GM18508 (cell line): ENCODE data around the gene AGAP1.
"Not testable (repeated sequence)": the region's sequence is repeated elsewhere in the genome, so short reads cannot be mapped to it uniquely, and the experiment has no call there.

ENCODE experiments used
- ATAC-seq: cut with Tn5 transposase; IDR thresholded peaks from one replicate; pipeline ENCODE4 v1.9.1; 2021; ENCODE audit warnings: moderate number of reproducible peaks; ENCODE audit not compliant: insufficient read depth, unreplicated experiment

The AGAP1 gene

DNA sequence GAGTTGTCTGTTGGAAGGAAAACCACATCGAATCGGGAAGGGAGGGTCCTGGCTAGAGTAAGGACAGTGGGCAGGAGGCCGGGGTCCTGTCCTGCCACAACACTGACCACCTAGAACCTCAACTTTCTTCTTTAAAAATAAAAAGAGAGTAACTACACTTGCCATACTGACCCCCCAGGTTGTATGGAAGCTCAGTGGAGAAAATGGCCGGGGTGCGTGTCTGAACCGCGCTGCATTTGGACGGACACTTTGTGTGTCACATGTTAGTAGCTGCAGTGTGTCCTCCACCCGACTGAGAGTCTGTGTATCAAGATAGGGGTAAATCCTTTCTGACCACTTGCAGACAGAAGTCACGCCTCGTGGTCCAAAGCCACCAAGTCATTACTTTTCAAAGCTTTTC, 587.3 kb downstream of the AGAP1 start:
- ATAC-seq, result no peak

DNA sequence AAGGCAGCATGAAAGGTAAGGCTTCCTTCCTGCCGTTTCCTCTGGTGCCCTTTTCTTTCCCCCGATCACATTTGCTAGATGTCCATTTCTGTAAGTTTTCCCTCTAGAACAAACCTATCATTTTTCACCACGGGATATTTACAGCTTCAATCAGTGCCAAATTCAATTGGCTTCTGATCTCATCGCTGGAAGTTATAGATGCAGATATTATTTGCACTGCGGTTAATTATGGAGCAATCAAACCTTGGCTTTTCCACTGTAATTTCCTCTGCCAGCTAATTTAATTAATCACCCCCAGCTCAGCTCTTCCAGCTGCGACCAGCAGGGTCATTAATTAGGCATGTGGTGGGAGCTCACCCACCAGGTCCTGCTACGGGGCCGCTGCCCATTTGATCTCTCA, 588.2 kb downstream of the AGAP1 start:
- ATAC-seq, result no peak

DNA sequence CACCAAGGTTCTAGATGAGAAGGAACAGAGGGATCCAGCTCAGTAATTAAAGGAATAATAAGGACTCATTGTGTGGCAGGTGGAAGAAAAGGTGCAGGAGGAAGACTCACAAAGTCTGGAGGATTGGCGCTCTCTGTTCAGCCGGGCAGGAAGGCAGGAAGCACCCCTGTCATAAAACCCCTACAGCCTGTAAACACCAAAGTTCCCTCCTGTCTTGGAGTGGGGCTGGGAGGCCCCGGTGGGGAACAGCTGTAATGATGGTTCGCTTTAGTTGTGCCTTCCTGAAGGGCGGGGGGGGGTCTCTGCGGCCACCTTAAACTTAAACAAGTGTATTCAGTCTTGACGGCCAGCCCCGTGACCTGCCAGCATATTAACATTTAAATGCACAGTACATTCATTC, 590.1 kb downstream of the AGAP1 start:
- no peak for ATAC-seq

DNA sequence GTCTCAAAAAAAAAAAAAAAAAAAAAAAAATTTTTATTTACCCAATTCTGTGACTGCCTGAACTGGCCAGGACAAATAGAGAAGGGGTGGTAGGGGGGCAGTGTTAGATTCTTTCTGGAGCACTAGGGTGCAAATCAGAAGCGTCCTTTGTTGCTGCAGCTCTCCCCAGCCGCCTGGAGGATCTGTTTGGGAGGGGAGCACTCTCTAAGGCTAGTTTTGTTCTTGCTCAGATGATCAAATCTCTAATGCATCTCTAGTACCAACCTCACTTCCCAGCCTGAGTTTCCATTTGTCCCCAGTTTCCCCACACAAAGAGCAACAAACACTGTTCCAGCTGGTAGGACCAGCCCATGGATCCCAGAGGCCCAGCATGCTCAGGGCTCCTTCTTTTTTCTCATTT, 591.4 kb downstream of the AGAP1 start:
- ATAC-seq, result no peak

DNA sequence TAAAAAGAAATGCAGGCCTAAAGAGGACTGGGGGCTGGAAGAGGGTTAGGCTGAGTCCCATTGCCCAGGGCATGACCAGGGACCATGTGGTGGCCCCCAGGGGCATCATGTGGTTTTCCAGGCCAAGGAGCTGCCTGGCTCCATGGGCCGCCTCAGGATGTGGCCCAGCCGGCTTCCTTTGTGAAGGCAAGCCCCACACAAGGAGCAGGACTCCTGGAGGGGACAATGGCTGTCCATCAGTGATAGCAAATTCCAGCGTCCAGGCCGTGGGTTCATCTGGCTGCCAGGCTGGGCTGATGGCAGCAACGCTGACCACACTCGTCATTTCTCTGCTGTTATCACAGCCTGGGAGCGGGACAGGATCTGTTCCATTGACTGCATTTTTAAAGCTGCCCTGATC, 591.8 kb downstream of the AGAP1 start:
- ATAC-seq, result no peak

DNA sequence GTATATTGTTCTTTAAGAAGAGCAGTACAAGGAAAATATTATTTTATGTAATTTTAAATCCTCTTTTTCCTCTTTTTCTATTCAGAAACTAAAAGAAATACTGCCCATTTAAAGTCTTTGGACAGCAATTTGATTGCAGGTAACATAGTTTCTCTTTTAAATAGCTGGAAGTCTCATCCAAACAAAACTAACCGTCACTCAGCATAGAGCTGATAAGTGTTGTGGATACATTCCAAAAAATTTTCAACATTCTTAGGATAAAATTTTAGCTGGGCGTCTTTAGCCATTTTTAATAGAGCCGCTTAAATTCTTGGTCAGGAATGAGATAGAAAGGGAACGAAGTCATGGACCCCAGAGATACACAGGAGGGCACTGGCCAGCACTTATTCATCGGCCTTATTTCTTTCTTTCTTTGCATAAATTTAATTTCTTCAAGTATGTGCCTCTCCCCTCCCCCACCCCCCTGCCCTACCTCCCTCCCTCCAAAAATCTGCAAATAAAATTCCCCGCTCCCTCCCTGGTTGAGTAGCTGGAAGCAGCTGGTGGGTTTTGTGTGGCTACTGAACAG, 592.6 kb downstream of the AGAP1 start:
- no peak for ATAC-seq

DNA sequence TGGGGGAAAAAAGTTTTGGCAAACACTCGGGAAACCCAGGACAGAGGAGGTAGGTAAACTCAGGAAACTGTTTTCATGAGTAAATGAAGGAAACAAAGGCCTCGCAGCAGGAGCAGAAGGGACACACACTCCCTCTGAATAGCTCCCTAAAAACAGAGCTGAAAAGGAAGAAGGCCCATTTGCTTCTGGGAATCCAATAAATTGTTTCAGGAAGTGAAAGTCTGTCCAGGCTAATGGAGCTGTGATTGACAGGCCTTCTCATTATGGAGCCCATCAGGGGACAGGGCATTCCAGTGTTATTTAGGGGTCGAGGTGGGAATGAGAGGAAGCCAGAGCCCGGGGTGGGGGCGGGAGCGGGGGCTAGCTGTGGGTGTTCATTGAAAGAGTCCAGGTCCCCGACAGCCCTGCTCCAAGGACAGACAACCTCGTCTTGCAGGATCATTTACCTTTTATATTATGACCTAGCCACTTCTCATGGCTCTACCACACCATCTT, 593.2 kb downstream of the AGAP1 start:
- no peak for ATAC-seq

DNA sequence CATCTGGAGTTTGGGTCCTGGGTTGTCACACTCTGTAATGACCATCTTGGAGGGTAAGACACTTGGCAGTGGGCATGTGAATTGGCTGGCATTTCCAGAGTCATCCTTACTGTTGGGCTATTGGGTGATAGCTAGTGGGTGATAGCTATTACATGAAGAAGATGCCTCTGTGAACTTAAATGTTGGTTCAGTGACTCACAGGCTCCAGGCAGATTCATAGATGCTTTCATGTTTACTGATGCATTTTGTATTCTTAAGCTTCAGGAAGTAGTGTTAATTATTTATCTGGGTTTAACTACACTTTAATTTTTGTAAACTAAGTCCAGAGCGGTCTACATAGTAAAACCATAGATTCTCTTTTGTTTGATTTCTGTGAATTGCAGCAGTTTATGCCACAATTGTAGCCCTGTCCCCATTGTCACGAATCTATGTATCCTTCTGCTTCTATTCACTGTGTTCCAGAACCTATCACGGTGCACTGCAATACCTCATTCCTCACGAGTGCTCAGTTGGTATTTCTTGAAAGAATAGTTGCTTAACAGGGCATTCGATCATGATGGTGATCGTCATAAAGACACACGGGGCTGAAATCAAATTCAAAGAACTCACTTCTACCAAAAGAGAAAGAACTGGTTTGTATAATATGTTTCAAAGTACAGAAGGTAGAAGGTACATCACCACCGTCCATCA, 594.7 kb downstream of the AGAP1 start:
- no peak for ATAC-seq

DNA sequence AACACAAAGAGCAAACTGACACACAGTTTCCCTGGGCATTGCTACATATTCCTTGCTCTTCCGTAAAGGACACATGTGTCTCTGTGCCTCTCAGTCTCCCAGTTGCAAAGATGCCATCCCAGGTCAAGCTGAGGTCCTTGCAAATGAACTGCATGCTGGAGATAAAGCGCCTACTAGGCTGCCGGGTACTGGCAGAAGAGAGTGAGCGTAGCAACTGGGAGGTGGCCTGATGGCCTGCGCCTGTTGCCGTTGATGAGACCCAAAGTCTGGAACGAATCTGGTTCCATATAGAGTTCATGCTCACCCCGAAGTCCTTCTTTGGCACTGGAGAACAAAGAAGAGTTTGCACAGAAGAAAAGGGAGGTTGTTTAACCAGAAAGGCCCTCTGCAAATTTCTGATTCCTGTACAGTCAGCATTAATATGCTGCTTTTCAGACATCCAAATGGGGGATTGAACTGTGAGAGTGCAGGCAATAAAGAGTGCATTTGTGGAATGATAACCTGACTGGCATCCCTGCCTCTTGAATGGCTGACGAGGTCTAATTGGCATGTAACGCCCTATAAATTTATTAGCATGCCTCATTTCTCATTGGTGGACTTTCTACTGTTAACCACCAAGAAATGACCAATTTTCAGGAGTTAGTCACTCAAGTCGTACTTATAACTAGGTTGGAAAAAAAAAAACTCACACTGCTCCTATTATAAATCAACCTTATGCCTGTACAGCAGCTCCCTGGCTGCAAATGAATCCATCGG, 595.6 kb downstream of the AGAP1 start:
- ATAC-seq, result no peak

DNA sequence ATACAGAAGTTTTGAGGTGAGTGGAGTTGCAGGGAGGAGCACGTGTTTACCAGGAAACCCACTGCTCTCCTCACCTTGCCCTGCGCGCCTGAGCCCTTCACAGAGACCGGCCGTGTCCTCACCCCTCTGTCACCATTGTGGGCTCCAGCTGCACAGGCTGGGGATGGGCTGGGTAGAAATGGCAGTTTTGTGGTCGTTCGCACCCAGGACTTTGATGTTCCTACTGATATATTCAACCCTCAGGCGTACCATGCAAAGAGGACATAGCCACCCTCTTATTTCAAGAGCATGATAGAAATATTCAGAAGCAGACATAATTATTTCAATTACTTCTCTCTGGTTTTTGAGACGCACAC, 596.2 kb downstream of the AGAP1 start:
- no peak for ATAC-seq

DNA sequence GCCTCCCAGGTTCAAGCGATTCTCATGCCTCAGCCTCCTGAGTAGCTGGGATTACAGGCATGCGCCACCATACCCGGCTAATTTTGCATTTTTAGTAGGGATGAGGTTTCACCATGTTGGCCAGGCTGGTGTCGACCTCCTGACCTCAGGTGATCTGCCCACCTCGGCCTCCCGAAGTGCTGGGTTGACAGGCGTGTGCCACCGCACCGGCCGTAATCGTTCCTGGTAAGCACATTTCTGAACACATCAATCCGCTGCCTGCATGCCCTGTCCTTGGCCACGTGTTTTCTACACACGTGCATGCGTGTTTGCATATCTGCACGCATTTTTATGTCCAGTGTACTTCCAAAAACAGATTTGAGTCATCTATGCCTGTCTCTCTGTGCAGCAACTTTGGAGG, 597.0 kb downstream of the AGAP1 start:
- ATAC-seq, result not testable (repeated sequence)

DNA sequence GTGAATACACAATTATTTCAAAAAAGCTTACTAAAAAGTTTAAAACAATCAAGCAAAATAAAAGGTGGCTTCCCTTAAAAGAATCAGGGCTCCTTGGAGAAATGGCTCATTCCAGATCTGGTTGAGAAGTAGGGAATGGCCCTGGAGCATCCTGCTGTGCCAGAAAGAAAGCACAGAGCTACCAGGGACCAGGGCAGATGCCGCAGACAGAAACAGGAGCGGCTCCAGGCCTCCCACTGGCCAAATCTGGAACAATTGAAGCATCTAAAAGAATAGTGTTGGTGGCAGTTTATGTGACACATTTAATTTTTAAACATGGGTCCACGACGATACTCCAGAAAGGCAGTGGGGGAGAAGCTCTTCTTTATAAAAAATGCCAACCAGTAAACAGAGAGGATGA, 598.9 kb downstream of the AGAP1 start:
- ATAC-seq, result no peak

DNA sequence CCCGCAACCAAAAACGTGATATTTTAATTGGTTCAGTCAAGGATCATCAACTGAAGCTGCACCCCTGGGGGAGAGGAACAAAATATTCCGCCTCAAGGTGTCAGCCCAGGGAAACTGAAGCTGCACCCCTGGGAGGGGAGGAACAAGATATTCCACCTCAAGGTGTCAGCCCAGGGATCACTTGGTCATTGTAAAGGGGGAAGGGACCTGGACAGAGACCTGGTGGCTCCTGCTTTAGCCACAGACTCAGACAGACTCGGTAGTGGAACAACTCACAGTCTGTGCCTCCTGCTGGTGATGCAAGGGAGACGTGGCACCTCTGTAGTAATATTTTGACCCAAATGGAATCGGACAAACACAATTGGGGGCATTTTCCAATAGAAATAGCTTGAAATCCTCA, 599.3 kb downstream of the AGAP1 start:
- ATAC-seq, result no peak

DNA sequence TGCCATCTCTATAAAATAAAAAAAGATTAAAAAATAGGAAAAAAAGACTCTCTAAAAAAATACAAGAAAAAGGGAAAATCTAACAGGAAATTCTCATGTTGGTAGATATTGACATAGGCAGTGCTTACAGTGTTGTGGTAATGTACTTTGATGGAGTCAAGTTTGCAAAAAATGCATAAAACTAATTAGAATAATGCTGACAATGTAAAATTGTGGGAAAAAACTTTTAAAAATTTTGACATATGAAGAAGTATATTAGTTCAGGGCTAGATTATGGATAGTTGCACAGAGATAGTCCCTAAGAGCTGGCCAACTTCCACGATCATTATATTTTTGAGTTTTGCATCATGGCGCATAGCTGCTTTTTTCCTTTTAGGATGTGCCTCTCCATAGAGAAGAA, 601.7 kb downstream of the AGAP1 start:
- no peak for ATAC-seq

DNA sequence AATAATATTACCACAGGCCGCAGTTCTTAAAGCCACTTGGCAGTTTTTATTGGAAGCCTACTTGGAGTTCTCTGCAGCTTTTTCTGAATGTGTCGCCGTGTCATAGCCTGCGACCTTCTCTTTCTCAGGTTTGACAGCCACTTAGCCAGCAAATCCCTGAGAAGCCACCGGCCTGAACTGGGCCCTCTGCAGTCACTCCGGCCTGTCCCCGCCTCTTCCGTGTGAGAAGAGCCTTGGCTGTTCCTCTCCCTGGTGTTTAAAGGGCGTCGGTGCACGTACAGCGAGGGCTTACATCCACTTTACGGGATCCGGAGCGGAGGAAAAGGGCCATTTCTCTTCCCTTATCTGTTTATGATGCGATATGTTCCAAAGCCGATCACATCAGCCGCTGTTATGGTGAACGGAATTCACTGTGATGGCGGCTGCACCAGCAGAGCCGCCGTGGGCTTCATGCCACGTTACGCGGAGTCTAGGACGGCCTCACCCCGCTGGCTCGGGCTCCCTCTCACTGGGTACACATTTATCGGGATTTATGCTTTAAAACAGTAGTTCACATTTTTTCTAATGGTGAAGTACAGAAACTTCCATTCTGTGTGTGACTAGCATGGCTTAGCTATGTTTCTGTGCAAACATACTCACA, 607.6 kb downstream of the AGAP1 start:
- ATAC-seq, result no peak

DNA sequence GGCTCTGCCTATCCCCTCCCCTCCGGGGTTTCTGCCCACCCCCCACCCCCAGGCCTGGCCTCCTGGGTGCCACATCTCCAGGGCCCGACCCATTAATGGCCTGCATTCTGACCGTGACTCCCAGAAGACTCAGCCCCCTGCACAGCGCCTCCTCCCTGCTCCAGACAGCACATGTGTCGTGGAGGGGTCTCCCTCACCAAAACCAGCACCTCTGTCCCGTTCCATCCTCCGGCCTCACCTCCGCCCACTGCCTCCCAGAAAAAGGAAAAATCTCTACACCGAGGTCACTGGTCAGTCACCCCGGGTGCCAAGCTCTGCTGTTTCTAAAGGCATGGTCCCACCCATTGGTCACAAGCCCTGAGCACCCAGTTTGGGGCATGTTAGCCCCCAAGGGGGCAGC, 609.1 kb downstream of the AGAP1 start:
- ATAC-seq, result no peak

DNA sequence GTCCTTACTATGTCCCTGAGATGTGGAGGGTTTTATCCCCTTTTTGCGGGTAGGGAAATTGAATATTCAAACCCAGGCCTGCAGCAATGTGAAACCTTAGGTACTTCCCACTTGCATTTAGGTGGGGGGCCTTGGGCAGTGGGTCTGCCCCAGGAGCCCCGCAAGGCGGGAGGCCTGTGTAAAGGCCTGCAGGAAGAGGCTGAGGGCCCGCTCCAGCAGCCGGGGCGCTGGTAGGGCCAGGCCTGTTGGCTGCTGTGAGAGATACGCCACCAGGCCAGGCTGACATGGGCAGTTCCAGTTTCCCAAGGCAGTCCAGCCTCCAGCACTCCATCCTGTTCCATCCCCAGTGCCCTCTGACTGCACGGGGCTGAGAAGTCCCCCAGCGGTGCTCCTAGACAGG, 610.1 kb downstream of the AGAP1 start:
- no peak for ATAC-seq

DNA sequence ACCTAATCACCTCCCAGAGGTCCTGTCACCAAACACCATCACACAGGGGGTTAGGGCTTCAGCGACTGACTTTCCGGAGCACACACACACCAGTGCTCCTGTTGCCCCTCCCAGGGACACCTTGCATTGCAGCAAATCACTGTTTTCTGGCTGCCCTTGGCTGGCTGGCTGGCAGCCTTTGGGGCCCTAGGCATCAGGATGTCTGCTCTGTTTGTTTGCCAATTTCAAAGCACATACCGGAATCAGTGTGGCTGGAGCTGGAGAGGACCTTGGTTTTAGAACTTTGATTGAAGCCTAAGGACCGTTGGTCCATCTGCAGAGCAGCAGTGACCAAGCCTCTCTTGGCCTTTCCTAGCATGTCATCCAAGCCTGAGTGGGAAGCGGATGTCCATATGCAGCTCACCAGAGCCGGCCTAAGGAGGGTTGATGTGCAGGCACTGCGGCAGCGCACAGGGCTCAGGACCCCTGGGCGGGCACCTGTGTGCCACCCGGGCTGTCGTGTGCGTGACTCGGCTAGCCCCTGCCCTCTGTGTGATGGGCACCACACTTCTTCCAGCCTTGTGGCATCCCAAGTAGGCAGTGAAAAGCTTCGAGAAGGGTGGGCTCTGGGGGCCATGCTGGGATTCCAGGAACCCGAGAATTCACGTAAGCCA, 612.2 kb downstream of the AGAP1 start:
- ATAC-seq, result no peak

DNA sequence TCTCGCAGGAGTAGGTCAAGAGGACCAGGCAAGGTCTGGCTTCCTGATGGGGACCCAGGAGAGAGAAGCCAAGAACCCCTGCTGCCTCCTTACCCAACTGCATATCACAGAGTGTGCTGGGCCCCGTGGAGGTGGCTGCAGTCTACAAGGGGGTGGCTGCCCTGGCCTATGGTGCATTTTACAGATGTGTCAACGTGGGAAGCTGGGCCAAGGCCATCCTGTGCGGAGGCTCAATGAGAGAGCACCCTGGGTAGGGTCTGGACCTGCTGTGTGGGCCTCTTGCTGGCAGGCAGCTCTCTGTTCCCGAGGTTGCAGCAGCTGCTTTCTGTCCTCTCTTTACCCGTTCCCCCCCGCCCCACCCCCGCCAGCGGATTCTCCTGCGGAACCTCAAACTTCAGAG, 612.9 kb downstream of the AGAP1 start:
- no peak for ATAC-seq

DNA sequence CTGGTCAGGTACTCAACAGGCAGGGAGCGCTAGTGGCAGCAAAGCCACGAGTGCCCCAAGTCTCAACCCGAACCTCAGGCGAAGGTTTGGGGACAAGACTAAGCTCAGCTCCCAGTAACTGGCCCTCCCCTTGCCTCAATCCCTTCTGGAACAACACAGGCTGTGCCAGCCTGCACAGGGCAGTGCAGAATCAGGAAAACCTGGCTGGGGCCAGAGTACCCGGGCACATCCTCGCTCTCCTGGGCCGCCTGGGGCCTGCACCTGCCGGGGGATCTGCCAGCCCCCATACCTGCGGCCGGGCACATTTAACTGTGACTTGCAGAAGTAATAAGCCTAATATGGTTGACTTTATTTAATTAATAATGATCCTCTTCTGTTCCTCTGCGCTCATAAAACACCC, 613.7 kb downstream of the AGAP1 start:
- no peak for ATAC-seq
